NCI-H510A (cell line): ENCODE data around the gene DYRK2.
"Not testable (repeated sequence)": the region's sequence is repeated elsewhere in the genome, so short reads cannot be mapped to it uniquely, and the experiment has no call there.

Source experiments
- DNase-seq: peaks from one replicate; lab custom pipeline; 2025; lab: John Stamatoyannopoulos, UW

The DYRK2 gene

GRCh38 chr12:67671419-67671818 lies 22.9 kb downstream of the DYRK2 start:
- no peak for DNase-seq

- DNase-seq, result no peak
These were observed 23.3 kb downstream of the DYRK2 start for GRCh38 chr12:67671892-67672291.

GRCh38 chr12:67672507-67672906 lies 24.0 kb downstream of the DYRK2 start:
- not testable (repeated sequence) for DNase-seq

DNA sequence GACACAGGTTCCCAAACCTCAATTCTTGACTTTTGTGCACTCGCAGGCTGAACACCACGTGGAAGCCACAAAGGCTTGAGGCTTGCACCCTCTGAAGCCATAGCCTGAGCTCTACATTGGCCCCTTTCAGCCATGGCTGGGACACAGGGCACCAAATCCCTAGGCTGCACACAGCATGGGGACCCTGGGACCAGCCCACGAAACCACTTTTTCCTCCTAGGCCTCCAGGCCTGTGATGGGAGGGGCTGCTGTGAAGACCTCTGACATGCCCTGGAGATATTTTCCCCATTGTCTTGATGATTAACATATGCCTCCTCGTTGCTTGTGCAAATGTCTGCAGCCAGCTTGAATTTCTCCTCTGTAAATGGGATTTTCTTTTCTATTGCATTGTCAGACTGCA lies 25.0 kb downstream of the DYRK2 start:
- not testable (repeated sequence) for DNase-seq

GRCh38 chr12:67674417-67674816 lies 25.9 kb downstream of the DYRK2 start:
- no peak for DNase-seq

- DNase-seq, result no peak
These were observed 28.1 kb downstream of the DYRK2 start for GRCh38 chr12:67676624-67677023.

- no peak for DNase-seq
These were observed 28.6 kb downstream of the DYRK2 start for GRCh38 chr12:67677166-67677565.

- DNase-seq, result no peak
These were observed 32.7 kb downstream of the DYRK2 start for GRCh38 chr12:67681105-67681778.

- no peak for DNase-seq
These were observed 33.5 kb downstream of the DYRK2 start for GRCh38 chr12:67681941-67682620.

DNA sequence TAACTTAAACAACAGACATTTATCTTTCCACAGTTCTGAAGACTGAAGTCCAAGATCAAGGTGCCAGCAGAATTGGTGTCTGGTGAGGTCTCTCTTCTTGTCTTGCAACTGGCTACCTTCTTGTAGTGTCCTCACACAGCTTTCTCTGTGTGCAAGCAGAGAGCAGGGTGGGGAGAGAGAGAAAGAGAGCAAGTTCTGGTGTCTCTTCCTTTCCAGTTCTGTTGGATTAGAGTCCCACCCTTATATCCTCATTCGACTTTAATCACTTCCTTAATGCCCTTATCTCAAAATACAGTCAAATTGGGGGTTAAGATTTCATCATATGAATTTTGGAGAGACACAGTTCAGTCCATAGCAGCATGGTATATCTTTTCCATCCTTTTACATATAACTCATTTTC lies 40.8 kb downstream of the DYRK2 start:
- DNase-seq, result no peak

- no peak for DNase-seq
These were observed 42.1 kb downstream of the DYRK2 start for GRCh38 chr12:67690656-67691055.

DNA sequence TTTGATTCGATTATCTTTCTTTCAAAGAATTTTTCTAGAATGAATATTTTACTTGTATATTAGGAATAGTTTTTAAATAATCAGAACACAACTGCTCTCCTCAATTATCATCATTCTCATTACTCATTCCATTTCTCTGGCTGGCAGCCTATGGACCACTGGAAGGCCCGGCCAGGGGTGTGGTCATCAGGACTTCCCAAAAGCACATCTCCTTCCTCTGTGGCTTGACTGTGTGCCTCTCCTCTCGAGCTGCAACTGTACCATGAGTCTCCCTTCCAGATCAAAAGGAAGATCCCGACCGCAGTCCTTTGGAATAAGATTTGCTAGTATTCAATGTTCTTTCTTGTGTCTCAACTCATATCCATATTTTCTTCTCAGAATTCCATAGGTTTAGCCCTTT lies 42.7 kb downstream of the DYRK2 start:
- DNase-seq, result no peak

DNA sequence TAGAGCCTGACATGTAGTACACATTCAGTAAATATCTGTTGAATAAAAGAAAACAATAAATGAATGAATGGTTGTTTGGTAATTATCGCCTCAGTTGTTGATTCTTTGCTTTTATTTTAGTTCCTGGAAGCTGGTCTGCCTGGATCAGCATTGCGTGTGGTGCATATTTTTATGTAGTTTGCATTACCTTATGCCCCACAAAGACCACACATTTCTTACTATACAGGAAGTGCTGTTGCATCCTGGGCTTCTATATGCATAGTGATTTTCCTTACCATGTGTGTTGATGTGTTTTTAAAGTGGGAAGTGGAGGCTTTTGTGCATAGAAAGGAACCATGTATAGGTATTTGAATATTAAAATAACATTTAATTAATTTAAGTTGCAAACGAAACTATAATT lies 43.6 kb downstream of the DYRK2 start:
- no peak for DNase-seq

GRCh38 chr12:67692966-67693365 lies 44.4 kb downstream of the DYRK2 start:
- DNase-seq, result no peak

- no peak for DNase-seq
These were observed 45.3 kb downstream of the DYRK2 start for GRCh38 chr12:67693894-67694293.

DNA sequence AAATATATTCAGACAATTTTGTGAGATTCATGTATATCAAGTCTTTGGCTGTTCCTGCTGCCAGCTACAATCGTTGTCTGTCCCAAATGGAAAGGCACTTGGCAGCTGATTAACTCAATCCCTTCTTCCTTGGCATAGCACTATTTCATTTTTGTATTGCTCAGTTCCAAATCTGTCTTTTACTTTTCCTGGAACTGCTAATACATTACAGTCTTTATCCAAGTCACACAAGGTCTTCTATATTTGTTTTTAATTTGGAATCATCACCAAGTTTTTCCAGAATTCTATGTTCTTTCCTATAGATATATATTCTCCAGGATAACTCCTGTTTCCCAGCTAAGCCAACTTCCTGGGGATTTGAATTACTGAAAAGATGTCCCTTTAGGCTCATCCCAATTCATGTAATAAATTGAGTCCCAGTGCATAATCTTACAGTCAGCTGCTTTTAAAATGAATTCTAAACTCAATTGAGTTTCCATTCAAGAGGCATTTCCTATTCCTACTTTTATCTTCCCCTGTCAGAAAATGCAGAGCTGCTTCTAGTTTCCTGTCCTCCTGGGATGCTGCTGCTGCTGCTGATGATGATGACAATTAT lies 45.9 kb downstream of the DYRK2 start:
- no peak for DNase-seq

DNA sequence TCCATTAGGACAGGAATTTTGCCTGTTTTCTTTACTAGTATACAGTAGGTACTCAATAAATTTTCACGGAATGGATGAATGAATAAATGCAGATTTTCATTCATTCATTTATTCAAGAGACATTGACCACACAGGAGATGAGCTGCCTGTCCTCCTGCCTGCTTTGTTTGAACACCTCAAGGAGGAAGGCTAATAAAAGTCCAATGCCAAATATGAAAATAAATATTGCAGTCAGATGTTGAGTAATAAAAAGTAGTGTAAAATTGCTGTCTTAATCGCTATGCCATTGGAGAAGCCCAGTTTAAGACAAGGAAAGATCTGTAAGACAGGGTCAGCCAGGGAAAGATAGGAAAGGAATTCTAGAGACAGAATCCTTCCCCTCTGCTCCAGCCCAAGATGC lies 47.4 kb downstream of the DYRK2 start:
- no peak for DNase-seq

DNA sequence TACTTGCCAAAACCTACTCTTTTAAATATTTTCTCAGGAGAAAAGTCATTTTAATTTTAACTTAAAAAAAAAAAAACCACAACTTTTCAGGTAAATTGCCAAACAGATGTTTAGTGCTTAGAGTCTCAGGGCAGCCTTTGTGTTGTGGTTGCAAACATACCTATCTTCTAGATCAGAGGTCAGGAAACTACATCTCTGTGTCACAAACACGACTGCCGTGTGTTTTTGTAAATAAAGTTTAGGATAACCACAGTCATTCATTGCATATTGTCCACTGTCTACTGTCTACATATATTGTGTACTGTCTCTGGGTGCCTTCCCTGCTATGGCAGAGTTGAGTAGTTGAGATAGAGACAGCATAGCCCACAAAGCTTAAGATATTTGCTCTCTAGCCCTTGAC lies 48.9 kb downstream of the DYRK2 start:
- no peak for DNase-seq

DNA sequence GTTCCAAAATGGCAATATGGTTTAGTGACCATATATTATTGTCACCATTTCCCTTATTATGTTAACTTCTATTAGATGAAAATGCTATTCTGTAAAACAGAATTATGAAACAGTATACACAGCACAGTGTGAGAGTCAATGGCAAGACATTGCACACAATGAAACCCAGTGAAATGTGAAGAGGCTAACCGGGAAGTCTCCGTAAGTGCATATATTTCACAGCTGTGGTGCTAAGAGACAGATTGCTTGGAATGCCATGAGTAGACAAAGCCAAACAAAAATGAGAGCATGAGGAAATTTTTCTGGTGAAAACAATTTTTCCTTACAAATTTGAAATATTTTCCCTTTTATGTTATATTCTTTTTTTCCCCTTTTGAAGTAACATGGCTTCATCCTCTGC lies 49.4 kb downstream of the DYRK2 start:
- no peak for DNase-seq

GRCh38 chr12:67698672-67699581 lies 50.4 kb downstream of the DYRK2 start:
- DNase-seq, result no peak

- no peak for DNase-seq
These were observed 52.6 kb downstream of the DYRK2 start for GRCh38 chr12:67701121-67701520.

DNA sequence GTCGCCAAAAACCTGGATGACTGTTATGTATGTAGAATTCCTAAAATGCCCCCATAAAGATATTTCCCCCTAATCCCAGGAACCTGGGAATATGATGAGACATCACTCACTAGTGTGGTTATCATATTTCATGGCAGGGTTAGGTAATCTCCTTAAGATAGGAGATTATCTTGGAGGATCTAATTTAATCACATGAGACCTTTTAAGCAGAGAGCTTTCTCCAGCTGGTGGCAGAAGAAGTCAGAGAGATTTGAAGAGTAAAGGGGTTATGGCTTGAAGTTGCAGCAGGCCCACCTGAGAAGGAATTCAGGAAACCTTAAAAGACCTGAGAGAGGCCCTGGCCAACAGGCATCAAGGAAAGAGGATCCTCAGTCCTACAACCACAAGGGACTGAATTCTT lies 53.6 kb downstream of the DYRK2 start:
- DNase-seq, result no peak
